Kidney capillary endothelial cell (primary cell): ENCODE data around the gene LSM4.
"Not testable (repeated sequence)": the region's sequence is repeated elsewhere in the genome, so short reads cannot be mapped to it uniquely, and the experiment has no call there.

Experiments used
- DNase-seq: peaks from one replicate; pipeline ENCODE4 v3.0.0-alpha.2; 2018; ENCODE audit warnings: low spot score

Gene LSM4

GRCh38 chr19:18340990-18341868, 18.4 kb upstream of the LSM4 start:
- DNase-seq = peak; percentile 26

GRCh38 chr19:18340190-18340989, 17.5 kb upstream of the LSM4 start, which contains the start of gene PGPEP1:
PGPEP1 (plus strand) TSS chr19:18340598; CDS start chr19:18340682, 84 bp downstream.
- DNase-seq = peak; percentile 42

GRCh38 chr19:18339723-18340122, 16.8 kb upstream of the LSM4 start:
- no peak for DNase-seq

- no peak for DNase-seq
These were observed 15.7 kb upstream of the LSM4 start for GRCh38 chr19:18338541-18338940.

GRCh38 chr19:18336121-18336520, 13.2 kb upstream of the LSM4 start:
- DNase-seq = no peak

- no peak for DNase-seq
These were observed 10.8 kb upstream of the LSM4 start for GRCh38 chr19:18333680-18334079.

DNA sequence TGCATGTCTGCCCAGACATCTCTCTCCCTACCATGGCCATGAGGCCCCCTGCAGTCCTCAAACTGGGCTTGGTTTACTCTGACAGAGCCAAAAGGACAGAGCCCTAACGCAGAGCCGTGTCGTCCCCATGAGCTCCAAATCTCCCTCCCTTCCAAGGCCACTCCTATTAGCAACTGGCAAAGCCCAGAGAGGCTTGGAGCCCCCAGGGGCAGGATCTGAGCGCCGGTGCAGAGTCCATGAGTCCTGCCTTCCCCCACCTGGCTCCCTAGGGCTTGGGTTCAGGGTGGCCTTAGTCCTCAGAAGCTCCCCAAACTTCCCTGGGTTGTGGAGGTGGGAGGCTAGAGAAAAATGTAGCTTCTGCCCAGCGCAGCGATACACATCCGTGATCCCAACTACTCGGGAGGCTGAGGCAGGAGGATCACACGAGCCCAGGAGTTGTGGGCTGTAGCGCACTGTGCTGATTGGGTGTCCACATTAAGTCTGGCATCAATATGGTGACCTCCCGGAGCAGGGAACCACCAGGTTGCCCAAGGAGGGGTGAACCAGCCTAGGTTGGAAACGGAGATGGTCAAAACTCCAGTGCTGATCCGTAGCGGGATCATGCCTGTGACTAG, 10.1 kb upstream of the LSM4 start:
- no peak for DNase-seq

- DNase-seq = no peak
These were observed 8.0 kb upstream of the LSM4 start for GRCh38 chr19:18330868-18331267.

- no peak for DNase-seq
These were observed 6.1 kb upstream of the LSM4 start for GRCh38 chr19:18329035-18329376.

- DNase-seq = peak; percentile 96
These were observed 5.6 kb upstream of the LSM4 start for GRCh38 chr19:18328340-18329034.

GRCh38 chr19:18326772-18327171, 3.9 kb upstream of the LSM4 start:
- no peak for DNase-seq

GRCh38 chr19:18324373-18324731, 1.5 kb upstream of the LSM4 start:
- not testable (repeated sequence) for DNase-seq

DNA sequence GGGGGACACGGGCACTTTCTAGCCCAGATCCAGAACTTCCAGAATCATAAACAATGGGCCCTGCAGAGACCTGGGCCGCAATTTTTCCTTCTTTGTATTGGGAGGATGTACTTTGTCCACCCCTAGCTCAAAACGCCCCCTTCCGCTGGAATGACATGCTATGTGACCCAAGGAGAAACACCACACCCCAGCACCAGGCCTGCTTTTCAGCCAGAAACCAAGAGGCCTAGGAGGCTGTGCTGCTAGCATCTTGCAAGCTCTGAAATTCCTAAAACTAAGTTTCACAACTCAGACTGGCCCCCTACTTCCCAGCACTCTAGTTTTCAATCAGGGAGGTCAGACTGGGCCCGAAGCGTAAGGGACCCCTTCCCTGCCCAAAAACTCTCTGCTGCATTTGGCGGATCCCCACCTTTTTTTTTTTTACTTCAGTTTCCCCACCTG, 538 bp downstream of the LSM4 start:
- peak; percentile 52 for DNase-seq

DNA sequence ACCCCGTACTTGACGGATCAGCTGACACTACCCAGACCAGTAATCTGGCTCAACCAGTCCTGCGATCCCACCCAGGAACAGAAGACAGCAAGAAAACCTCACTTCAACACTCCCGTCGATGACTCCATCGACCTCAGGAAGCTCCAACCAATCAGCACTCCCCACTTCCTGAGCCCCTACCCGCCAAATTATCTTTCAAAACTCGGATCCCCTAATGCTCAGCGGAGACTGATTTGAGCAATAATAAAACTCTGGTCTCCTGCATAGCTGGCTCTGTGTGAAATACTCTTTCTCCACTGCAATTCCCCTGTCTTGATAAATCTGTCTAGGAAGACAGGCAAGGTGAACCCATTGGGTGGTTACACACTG, 1.2 kb downstream of the LSM4 start:
- DNase-seq = peak; percentile 23

DNA sequence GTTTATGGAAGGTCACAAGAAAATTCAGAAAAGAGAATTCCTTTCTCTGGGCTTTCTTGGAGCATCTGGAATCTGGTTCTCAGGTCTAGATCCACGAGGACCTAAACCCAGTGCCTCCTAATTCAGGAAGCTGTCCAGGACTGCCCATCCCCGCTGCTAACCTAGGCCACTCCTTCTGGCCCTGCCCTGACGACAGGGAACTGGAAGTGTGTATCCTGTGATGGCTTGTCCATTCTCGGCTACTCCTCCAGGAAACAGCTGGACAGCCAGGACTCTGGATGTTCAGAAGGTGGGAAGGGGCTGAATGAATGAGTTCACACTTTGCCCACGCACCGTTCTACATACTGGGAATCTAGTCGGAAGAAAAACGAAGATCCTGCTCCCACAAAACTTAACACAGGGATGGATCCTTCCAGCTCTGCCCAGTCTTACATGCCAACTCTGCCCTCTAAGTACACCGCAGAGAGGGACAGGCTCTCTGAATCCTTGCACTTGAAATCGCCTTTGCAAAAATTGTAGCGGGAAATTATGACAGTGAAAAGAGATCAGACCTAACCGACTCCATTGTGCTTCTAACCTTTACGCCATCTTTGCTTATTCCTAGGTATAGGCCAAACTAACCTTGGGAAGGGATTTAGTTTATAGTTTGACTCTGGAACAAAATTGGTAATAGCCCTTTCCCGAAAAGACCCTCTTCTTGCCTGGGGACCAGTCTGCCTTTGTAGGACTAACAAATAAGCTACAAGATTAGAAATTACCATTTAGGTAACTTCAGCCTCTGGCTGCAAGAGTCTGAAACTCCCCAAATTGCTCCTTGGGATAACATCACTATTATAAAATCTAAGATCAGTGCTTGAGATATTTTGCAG, 1.8 kb downstream of the LSM4 start:
- DNase-seq = peak; percentile 79

DNA sequence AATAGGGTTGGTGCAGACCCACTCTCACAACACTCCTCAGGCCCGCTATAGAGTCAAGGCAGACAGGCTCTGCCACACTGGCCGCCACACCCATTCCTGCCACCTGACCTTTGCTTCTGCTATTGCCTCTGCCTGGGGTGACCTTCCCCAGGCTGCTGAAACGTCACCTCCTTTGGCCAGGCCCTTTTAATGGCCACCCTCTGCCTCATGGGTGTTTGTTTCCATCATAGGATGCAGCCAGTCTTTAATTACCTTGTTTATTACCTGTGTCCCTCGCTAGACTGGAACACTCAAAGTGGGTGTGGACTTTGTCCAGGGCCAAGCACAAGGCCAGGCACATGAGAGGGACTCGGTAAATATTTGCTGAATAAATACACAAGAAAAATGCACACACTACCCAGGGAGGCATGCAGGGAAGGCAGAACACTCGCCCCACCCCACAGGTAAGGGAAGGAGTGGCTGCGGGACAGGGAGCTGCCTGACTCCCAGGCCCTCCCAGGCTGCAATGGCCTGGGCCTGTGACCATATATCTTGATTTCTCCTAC, 3.2 kb downstream of the LSM4 start:
- DNase-seq = no peak

- DNase-seq = peak; percentile 70
These were observed 4.7 kb downstream of the LSM4 start for GRCh38 chr19:18317961-18318800.

- no peak for DNase-seq
These were observed 9.5 kb downstream of the LSM4 start for GRCh38 chr19:18313398-18313797.

DNA sequence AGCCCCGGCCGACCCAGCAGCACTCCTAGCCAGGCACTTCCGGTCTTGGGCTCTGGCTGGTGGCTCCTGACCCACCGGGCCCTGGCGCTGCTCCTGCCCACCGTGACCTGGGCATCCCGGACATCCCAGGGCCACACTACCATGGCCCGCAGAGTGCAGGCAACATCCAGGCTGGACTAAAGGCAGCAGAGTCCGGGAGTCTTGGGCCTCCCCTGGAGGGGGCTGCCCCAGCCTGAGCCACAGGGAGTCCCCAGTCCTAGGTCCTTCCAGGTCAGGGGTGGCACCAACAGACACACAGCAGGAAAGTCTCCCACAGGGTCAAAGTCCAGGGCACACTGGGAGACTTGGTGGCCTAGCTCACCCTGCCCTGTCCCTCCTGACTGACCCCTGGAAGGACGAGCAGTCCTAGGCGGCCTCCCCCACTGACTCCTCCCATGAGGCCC, 10.8 kb downstream of the LSM4 start:
- DNase-seq = no peak
